Activated CD4-positive, alpha-beta T cell treated with anti-CD3 and anti-CD28 coated beads for 24 hours (primary cell): ENCODE data around the gene MYBBP1A.

Source experiments
- DNase-seq, 2 donors: peaks; one replicate each; pipeline ENCODE4 v3.0.0-alpha.2; 2020; ENCODE audit warnings: low read depth in 2 of 2

Gene MYBBP1A

GRCh38 chr17:4537451-4538235, 17.5 kb downstream of the MYBBP1A start:
- DNase-seq: no peak

DNA sequence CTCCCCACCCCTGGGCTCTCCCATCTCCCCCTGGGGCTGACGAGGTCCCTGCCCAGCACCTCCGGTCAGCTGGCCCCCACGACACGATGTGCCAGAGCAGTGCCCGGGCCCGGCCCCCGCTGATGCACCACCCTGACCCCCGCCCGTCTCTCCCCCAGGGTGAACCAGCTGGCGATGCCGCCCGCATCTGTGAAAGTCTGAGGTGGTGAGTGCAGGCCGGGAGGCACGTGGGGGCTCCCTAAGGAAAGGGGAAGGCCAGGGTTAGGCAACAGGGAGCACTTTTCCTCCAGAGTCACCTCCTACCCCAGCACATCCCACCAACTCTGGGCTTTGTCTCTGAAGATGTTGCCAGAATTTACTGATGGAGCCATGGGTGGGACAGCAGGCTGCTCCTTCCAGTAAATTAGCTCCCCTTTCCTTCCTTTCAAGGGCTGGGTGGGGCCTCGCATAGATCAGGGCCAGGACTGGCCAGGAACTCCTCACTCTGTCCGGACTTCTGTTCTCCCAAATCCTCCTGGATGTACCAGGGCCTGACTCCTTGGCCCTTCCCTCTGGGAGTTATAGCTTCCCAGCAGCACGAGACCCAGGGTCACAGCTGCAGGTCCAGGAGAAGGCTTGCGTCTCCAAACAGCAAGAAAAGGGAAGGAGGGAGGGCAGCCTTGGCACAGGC, 18.3 kb downstream of the MYBBP1A start:
- DNase-seq: no peak

GRCh38 chr17:4536259-4536741, 18.9 kb downstream of the MYBBP1A start:
- DNase-seq: no peak

DNA sequence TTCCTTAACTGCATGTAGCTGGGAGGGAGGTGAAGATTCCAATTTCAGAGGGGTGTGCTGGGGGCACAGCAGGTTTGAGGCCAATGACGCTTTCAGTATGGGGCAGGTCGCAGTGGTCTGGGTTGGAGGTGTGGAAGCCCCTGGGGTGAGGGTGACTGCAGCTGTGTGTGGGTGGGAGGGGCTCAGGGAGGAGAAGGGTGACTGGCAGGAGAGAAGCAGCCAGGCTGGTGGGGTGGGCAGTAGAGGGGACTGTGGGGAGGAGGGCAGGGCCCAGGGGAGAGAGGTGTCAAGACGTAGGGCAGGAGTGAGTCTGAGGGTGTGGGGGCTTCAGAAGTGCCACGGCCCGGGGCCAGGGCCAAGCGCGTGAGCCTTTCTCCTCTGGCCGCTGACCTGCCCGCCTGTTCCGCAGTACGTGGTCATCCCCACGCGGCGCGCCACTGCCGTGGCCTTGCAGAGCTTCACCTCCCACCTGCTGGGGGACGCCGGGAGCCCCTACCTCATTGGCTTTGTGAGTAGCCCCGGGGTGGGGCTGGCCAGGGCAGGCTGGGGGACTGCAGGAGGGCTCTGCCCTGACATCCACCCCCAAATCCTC, 19.4 kb downstream of the MYBBP1A start:
- DNase-seq: no peak

DNA sequence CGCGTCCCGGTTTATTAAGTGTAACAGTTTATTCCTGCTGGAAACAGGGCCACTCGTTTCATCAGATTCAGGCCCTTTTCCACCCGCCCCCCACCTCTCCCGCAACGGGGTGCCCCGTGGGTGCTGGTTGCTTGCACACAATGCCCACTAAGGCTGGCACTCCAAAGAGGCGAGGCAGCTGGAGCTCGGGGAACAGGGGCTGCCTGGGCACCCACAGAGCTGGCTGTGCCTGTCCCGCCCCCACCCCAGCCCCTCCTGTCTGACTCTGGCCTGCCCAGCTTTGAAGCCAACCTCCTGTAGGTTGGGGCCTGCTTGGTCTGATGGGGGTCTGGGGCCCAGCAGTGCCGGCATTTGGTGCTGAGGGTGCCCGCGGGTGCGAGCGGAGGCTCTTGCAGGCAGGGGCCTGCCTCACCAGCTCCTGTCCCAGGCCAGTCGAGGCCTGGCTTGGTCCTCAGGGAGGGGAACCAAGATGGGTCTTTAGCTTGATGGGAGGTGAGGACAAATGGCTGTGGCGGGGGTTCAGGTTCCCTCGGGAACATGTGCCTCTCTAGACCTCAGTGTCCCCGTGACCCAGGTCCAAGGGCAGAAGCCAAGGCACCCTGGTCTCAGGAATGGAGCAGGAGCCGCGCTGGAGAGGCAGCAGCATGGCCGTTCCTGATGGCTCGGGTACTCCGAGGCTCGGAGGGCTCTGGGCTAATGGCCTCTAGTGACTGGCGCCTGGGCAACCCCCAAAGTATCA, 20.1 kb downstream of the MYBBP1A start:
- DNase-seq: no peak

GRCh38 chr17:4534515-4534914, 20.7 kb downstream of the MYBBP1A start:
- DNase-seq: no peak

DNA sequence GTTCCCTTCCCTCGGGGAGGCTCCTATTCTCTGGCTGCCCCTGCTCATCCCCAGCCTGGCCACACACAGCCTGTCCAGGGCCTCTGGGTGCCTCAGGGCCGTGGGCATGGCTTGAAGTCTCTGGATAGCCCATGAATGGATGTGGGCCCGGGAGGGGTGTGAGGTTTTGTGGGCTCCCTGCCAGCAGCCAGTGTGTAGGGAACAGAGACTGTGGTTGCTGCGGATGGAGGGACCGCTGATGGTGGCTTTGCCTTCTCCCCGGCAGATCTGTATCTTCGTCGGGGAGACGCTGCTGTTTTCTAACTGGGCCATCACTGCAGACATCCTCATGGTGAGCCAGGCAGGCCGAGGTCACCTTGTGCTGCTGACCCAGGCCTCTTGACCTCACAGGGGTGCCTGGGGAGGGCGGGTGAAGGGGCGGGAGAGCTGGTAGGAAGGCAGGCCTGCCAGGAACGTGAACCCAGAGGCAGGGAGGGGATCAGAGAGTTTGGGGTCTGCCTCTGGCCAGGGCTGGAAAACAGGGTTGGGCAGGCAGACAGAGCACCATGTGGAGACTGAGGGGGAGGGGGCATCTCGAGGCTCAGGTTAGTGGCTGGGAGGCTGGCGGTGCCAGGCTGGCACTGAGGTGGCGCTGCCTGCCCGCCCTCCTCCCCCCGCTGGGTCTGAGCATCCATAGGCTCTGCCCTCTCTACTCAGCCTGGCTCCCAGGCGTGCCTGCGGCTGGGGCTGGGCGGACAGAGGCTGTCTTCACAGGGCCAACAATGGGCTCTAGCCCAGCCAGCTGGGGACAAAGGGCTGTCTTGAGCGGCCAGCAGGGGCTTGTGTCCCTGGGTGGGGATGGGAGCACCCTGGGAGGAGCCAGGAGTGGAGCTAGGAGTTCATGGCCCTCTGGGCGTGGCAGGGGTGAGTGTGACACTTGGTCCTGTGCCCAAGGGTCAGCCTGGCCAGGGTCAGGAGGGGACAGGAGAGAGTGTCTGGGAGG, 21.4 kb downstream of the MYBBP1A start:
- no peak for DNase-seq

DNA sequence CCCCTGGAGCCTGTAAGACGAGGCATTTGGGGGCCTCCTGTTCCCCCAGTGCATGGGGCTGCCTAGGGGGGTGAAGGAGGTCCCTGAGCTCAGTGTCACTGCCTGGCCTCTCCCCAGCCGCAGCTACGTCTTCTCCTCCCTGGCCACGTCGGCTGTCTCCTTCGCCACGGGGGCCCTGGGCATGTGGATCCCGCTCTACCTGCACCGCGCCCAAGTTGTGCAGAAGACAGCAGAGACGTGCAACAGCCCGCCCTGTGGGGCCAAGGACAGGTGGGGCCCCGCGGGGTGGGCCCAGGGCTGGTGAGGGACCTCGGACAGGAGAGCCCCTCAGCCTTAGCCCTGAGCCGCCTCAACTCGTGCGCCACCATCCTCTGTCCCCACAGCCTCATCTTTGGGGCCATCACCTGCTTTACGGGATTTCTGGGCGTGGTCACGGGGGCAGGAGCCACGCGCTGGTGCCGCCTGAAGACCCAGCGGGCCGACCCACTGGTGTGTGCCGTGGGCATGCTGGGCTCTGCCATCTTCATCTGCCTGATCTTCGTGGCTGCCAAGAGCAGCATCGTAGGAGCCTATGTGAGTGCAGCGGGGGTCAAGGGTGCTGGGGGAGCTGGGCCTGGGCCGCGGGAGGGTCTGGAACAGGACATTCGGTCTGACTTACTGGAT, 22.2 kb downstream of the MYBBP1A start:
- no peak for DNase-seq

DNA sequence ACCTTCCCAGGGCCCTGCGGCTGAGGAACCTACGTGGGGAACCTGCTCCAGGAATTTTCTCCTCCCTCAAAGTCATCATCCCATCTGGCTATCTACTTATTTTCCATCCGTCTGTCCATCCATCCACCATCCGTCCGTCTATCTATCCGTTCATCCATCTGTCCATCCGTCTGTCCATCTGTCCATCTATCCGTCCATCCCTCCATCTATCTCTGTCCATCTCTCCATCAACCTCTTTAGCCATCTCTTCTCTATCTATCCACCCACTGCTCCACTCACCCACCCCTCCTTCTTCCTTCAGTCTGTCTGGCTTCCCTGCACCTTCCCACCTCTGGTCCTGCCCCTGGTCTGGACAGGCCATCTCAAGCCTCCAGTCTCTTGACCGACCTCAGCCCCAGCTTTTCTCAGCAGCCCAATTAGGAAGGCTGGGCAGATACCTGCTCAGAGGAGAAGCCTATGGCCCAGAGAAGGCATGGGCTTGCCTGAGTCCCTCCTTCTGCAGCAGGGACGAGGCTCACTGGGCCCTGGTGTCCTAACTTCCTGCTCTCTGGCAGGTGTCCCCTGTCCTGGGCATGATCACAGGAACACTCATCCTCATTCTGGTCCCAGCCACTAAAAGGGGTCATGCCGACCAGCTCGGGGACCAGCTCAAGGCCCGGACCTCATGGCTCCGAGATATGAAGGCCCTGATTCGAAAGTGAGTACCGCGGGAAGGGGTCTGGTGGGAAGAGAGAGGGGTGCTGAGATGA, 23.0 kb downstream of the MYBBP1A start:
- no peak for DNase-seq

GRCh38 chr17:4530799-4531730, 24.1 kb downstream of the MYBBP1A start:
- no peak for DNase-seq

- no peak for DNase-seq
These were observed 25.5 kb downstream of the MYBBP1A start for GRCh38 chr17:4529533-4530152.

- DNase-seq: no peak
These were observed 27.5 kb downstream of the MYBBP1A start for GRCh38 chr17:4527566-4528125.

DNA sequence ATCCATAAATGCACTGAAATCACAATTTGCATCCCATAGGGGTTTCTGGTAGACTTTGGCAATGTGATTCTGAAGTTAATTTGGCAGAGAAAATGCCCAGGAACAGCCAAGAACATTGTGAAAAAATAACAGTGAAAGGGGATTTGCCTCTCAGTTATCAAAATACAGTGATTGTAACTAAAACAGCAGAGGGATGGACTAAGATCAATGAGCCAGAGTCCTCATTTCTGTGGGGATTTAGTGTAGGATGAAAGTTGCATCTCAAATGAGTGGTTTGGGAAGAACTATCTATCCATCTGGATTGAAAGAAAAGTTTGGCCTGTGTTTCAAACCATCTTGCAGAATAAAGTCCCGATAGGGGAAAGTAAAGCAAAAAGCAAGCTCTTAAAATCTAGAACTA, 28.1 kb downstream of the MYBBP1A start:
- no peak for DNase-seq

GRCh38 chr17:4525691-4526397, 29.3 kb downstream of the MYBBP1A start:
- DNase-seq: no peak

GRCh38 chr17:4523946-4524345, 31.2 kb downstream of the MYBBP1A start:
- DNase-seq: no peak

DNA sequence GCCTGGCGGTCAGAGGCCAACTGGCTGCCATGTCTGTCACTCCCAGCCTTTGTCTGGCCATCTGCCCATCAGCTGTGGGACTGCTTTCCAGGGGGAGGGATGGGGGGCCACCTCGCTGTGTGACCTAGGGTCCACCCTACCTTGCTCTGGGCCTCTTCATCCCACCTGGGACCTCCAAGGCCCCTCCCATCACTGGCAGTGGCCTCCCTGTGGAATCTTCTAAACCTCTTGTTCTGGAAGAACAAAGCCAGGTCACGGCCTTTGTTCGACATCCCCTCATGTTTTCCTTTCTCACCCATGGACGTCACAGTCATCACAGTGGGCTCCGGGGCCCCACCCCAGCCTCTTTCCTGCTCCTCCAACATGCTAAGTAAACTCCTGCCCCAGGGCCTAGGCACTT, 32.5 kb downstream of the MYBBP1A start:
- no peak for DNase-seq
